HEK293 (cell line): ENCODE measurements around the gene SLC25A42.

ENCODE experiments used
- CTCF ChIA-PET: fragments of 350-600 bp; formaldehyde crosslinking; extraction: SDS; loops from one replicate; lab custom pipeline; 2021; ENCODE audit warnings: antibody characterized with exemption; lab: Yijun Ruan, JAX
- POLR2A ChIA-PET: fragments of 300-600 bp; formaldehyde crosslinking; extraction: SDS; loops from one replicate; lab custom pipeline; 2020; ENCODE audit warnings: antibody characterized with exemption, inconsistent platforms; lab: Yijun Ruan, JAX
- H3K27ac ChIP-seq: fragments of 200-500 bp; sonication (Bioruptor generic); 2 replicates; pipeline ENCODE4 v1.5.1; 2014; ENCODE audit warnings: low read depth, low read length, control low read depth, inconsistent platforms; ENCODE audit errors: extremely low read depth
- H3K36me3 ChIP-seq, 2 experiments: fragments of 200-500 bp in 1 of 2; sonication (Bioruptor generic) in 1 of 2; 1 replicate in 1 of 2; 2 replicates in 1 of 2; pipeline ENCODE4 v1.5.1; 2014 to 2017; ENCODE audit warnings: inconsistent platforms in 2 of 2, low read length in 2 of 2; ENCODE audit not compliant: control insufficient read depth in 2 of 2, insufficient read depth in 1 of 2
- H3K4me1 ChIP-seq: fragments of 200-500 bp; sonication (Bioruptor generic); 2 replicates; pipeline ENCODE4 v1.5.1; 2014; ENCODE audit warnings: mild to moderate bottlenecking, low read length, inconsistent platforms; ENCODE audit not compliant: control insufficient read depth, insufficient read depth
- H3K4me3 ChIP-seq: 2 replicates; pipeline ENCODE4 v1.5.1; 2011; ENCODE audit warnings: low read depth, mild to moderate bottlenecking, control low read depth, low read length, moderate library complexity
- H3K9me3 ChIP-seq: fragments of 200-500 bp; sonication (Bioruptor generic); 2 replicates; pipeline ENCODE4 v1.5.1; 2014; ENCODE audit warnings: low read depth, low read length, inconsistent platforms; ENCODE audit not compliant: control insufficient read depth, insufficient read depth
- FEZF1 ChIP-seq: fragments of 450-650 bp; formaldehyde crosslinking; IDR thresholded peaks from 2 replicates; pipeline ENCODE4 v1.5.1; 2016; ENCODE audit warnings: missing biosample characterization, missing genetic modification characterization
- TCF7L2 ChIP-seq: IDR thresholded peaks from 2 replicates; pipeline ENCODE4 v1.6.1; 2011; ENCODE audit warnings: low read depth, mild to moderate bottlenecking, inconsistent platforms, low read length, moderate library complexity, borderline replicate concordance
- TRIM28 ChIP-seq: IDR thresholded peaks from 2 replicates; pipeline ENCODE4 v1.6.1; 2011; ENCODE audit warnings: low read length, control low read depth, borderline replicate concordance
- ZBTB1 ChIP-seq: fragments of 450-650 bp; formaldehyde crosslinking; IDR thresholded peaks from 2 replicates; pipeline ENCODE4 v1.5.1; 2016; ENCODE audit warnings: missing biosample characterization, missing genetic modification characterization
- ZBTB48 ChIP-seq: fragments of 450-650 bp; formaldehyde crosslinking; IDR thresholded peaks from 2 replicates; pipeline ENCODE4 v1.5.1; 2016; ENCODE audit warnings: missing biosample characterization, missing genetic modification characterization
- ZFHX2 ChIP-seq: fragments of 450-650 bp; formaldehyde crosslinking; conservative IDR thresholded peaks from 2 replicates; pipeline ENCODE4 v1.5.1; 2016; ENCODE audit warnings: missing biosample characterization, missing genetic modification characterization
- ZFP41 ChIP-seq: fragments of 450-650 bp; formaldehyde crosslinking; IDR thresholded peaks from 2 replicates; pipeline ENCODE4 v1.5.1; 2016; ENCODE audit warnings: missing biosample characterization, missing genetic modification characterization, borderline replicate concordance
- ZIC2 ChIP-seq: fragments of 450-650 bp; formaldehyde crosslinking; IDR thresholded peaks from 2 replicates; pipeline ENCODE4 v1.5.1; 2016; ENCODE audit warnings: missing biosample characterization, missing genetic modification characterization
- ZNF112 ChIP-seq: fragments of 450-650 bp; formaldehyde crosslinking; IDR thresholded peaks from 2 replicates; pipeline ENCODE4 v1.5.0; 2017; ENCODE audit warnings: missing biosample characterization, missing genetic modification characterization
- ZNF211 ChIP-seq: fragments of 450-650 bp; formaldehyde crosslinking; IDR thresholded peaks from 2 replicates; pipeline ENCODE4 v1.5.1; 2016; ENCODE audit warnings: low read depth, missing biosample characterization, missing genetic modification characterization
- ZNF274 ChIP-seq, 2 experiments: fragments of 200-500 bp in 1 of 2; fragments of 450-650 bp in 1 of 2; sonication (Bioruptor generic) in 1 of 2; formaldehyde crosslinking in 1 of 2; IDR thresholded peaks; 2 replicates each; pipeline versions ENCODE4 v1.5.1 to v1.6.1; 2014 to 2016; ENCODE audit warnings: borderline replicate concordance in 1 of 2, inconsistent platforms in 1 of 2, low read length in 1 of 2, missing biosample characterization in 1 of 2, missing genetic modification characterization in 1 of 2
- ZNF335 ChIP-seq: fragments of 450-650 bp; formaldehyde crosslinking; conservative IDR thresholded peaks from 2 replicates; pipeline ENCODE4 v1.5.1; 2016; ENCODE audit warnings: missing biosample characterization, missing genetic modification characterization
- ZNF37A ChIP-seq: fragments of 450-650 bp; IDR thresholded peaks from 2 replicates; pipeline ENCODE4 v1.5.1; 2018; ENCODE audit warnings: missing biosample characterization, missing genetic modification characterization
- ZNF530 ChIP-seq: fragments of 450-650 bp; formaldehyde crosslinking; IDR thresholded peaks from 2 replicates; pipeline ENCODE4 v1.5.1; 2016; ENCODE audit warnings: low read depth, missing biosample characterization, missing genetic modification characterization
- ZNF555 ChIP-seq: fragments of 450-650 bp; formaldehyde crosslinking; conservative IDR thresholded peaks from 2 replicates; pipeline ENCODE4 v1.5.1; 2017; ENCODE audit warnings: missing biosample characterization, mild to moderate bottlenecking, missing genetic modification characterization, inconsistent platforms
- ZNF561 ChIP-seq: fragments of 450-650 bp; IDR thresholded peaks from 2 replicates; pipeline ENCODE4 v1.5.1; 2018; ENCODE audit warnings: missing biosample characterization, missing genetic modification characterization, borderline replicate concordance
- ZNF670 ChIP-seq: fragments of 450-650 bp; formaldehyde crosslinking; IDR thresholded peaks from 2 replicates; pipeline ENCODE4 v1.5.1; 2016; ENCODE audit warnings: missing biosample characterization, missing genetic modification characterization, low read depth
- ZNF747 ChIP-seq: fragments of 450-650 bp; formaldehyde crosslinking; IDR thresholded peaks from 2 replicates; pipeline ENCODE4 v1.5.1; 2016; ENCODE audit warnings: missing biosample characterization, missing genetic modification characterization
- ZNF76 ChIP-seq: fragments of 450-650 bp; formaldehyde crosslinking; IDR thresholded peaks from 2 replicates; pipeline ENCODE4; 2016; ENCODE audit warnings: low read depth, missing biosample characterization, missing genetic modification characterization, borderline replicate concordance
- ZNF776 ChIP-seq: fragments of 450-650 bp; formaldehyde crosslinking; IDR thresholded peaks from 2 replicates; pipeline ENCODE4 v1.5.0; 2017; ENCODE audit warnings: missing biosample characterization, missing genetic modification characterization, borderline replicate concordance
- ZNF830 ChIP-seq: fragments of 450-650 bp; IDR thresholded peaks from 2 replicates; pipeline ENCODE4 v1.5.0; 2018; ENCODE audit warnings: missing biosample characterization, missing genetic modification characterization, low read depth, mild to moderate bottlenecking, moderate library complexity
- TF ChIP-seq, protein P1 (sequence below): fragments of 450-650 bp; formaldehyde crosslinking; IDR thresholded peaks from 2 replicates; pipeline ENCODE4 v1.5.1; 2016; ENCODE audit warnings: missing biosample characterization, missing genetic modification characterization
- TF ChIP-seq, protein P2 (sequence below): fragments of 450-650 bp; formaldehyde crosslinking; IDR thresholded peaks from 2 replicates; pipeline ENCODE4 v1.5.1; 2016; ENCODE audit warnings: missing biosample characterization, missing genetic modification characterization

SLC25A42 gene

DNA sequence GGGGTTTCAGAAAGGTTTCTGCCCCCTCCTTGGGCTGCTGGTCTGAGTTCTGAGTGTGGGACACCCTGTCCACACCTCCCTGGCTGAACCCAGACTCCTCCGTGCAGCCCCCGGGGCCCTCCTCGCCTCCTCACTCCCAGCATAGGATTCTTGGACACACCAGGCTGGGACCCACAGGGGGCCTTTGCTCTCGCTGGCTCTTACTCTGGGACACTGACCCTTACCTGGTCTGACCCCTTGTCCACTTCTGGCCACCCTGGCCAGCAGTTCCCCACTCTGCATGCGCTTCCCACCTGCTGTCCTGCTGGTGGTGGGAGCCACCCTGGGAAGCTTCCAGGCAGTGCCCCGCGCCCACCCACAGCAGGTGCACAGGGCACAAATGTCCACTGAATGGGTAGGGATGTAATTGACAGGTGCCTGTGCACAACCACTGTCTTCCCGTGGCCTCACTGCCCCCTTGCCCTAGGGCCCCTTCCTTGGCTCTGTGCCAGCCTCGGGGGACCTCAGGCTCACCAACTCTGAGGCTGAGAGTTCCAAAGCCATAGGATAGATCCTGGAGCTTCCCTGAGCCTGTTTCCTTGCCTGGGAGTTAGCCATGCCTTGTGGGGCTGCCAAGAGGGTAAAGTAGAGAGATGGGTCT is 7.0 kb upstream of the SLC25A42 start:
- ChIA-PET POLR2A (no interaction called here), CTCF (interaction anchor here (0.7 kb wide), 2 partner anchors 41 to 804 kb away, joined by 4 read pairs; no protein-coding TSS in a partner anchor)
- no peak overlapping the region for H3K4me3 ChIP-seq
- TF ChIP-seq ZNF335 (tag by site-specific recombination): no peak
- TF ChIP-seq ZNF747 (tag by site-specific recombination): no peak
- TF ChIP-seq ZNF274 (IDR thresholded peaks at IDR 0.05; ENCODE audit: low read length): no peak
- TF ChIP-seq ZNF274 (tag by site-specific recombination; IDR thresholded peaks at IDR 0.05; ENCODE audit: borderline replicate concordance): no peak
- no peak for TF ChIP-seq ZNF776 (tag by site-specific recombination)
- TF ChIP-seq, protein P1, sequence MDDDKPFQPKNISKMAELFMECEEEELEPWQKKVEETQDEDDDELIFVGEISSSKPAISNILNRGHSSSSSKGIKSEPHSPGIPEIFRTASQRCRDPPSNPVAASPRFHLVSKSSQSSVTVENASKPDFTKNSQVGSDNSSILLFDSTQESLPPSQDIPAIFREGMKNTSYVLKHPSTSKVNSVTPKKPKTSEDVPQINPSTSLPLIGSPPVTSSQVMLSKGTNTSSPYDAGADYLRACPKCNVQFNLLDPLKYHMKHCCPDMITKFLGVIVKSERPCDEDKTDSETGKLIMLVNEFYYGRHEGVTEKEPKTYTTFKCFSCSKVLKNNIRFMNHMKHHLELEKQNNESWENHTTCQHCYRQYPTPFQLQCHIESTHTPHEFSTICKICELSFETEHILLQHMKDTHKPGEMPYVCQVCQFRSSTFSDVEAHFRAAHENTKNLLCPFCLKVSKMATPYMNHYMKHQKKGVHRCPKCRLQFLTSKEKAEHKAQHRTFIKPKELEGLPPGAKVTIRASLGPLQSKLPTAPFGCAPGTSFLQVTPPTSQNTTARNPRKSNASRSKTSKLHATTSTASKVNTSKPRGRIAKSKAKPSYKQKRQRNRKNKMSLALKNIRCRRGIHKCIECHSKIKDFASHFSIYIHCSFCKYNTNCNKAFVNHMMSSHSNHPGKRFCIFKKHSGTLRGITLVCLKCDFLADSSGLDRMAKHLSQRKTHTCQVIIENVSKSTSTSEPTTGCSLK (tag by site-specific recombination): no peak
- TF ChIP-seq ZNF561 (tag by site-specific recombination): no peak
- TF ChIP-seq, protein P2, sequence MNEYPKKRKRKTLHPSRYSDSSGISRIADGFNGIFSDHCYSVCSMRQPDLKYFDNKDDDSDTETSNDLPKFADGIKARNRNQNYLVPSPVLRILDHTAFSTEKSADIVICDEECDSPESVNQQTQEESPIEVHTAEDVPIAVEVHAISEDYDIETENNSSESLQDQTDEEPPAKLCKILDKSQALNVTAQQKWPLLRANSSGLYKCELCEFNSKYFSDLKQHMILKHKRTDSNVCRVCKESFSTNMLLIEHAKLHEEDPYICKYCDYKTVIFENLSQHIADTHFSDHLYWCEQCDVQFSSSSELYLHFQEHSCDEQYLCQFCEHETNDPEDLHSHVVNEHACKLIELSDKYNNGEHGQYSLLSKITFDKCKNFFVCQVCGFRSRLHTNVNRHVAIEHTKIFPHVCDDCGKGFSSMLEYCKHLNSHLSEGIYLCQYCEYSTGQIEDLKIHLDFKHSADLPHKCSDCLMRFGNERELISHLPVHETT (tag by site-specific recombination): no peak
- no peak for TF ChIP-seq ZNF555 (tag by site-specific recombination)
- TF ChIP-seq, all 188 proteins: peak for 0
- H3K4me1 ChIP-seq: no peaks in the 10 kb centered on the region
- H3K27ac ChIP-seq: no peak overlapping the region
- no peaks in the 10 kb centered on the region for H3K9me3 ChIP-seq
- peaks cover 0 to 69% of the 10 kb centered on the region in 2 experiments; a peak in 2 of 3 replicates for H3K36me3 ChIP-seq

DNA sequence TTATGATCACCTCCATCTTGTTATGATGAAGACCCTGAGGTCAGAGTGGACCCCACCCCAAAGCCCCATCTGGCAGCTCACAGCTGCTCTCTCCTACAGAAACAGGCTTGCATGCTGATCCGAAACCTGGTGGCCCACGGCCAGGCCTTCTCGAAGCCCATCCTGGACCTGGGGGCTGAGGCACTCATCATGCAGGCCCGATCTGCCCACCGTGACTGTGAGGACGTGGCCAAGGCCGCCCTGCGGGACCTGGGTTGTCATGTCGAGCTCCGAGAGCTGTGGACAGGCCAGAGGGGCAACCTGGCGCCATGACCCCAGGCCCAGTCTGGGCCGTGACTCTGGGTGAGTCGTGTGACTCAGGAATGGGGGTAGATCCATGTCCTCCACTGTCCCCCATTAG is 6.5 kb upstream of the SLC25A42 start:
- Histone ChIP-seq H3K4me3 (no peak overlapping the region), H3K4me1 (no peaks in the 10 kb centered on the region), H3K9me3 (no peaks in the 10 kb centered on the region), H3K27ac (no peak overlapping the region), H3K36me3 (peaks cover 0 to 64% of the 10 kb centered on the region in 2 experiments; a peak in 2 of 3 replicates)
- no peak for TF ChIP-seq ZNF530 (tag by site-specific recombination)
- TF ChIP-seq TCF7L2: no peak
- TF ChIP-seq ZFHX2: no peak
- TF ChIP-seq ZNF830 (tag by site-specific recombination): no peak
- no peak for TF ChIP-seq TRIM28
- no peak for TF ChIP-seq ZFP41 (tag by site-specific recombination)
- TF ChIP-seq ZNF37A: no peak
- no peak for TF ChIP-seq FEZF1 (tag by site-specific recombination)
- no peak for TF ChIP-seq ZNF211 (tag by site-specific recombination)
- TF ChIP-seq ZNF112 (tag by site-specific recombination): no peak
- no peak for TF ChIP-seq ZIC2 (tag by site-specific recombination)
- TF ChIP-seq ZNF670: no peak
- no peak for TF ChIP-seq ZBTB48 (tag by site-specific recombination)
- TF ChIP-seq ZNF76 (tag by site-specific recombination): no peak
- TF ChIP-seq ZBTB1 (tag by site-specific recombination): no peak
- CTCF ChIA-PET: no interaction called here
- POLR2A ChIA-PET: no interaction called here
